ENCODE measurements around the gene EPN3. TPM values are rescaled to one million over a fixed set of nuclear protein-coding genes. Genes with fewer than 3 reads are reported as not detected.
A peak's percentile ranks its signal among the peaks of the same experiment; 100 is the strongest.

EPN3 gene
- polyA plus RNA-seq, 1 donor (not counting 4 experiments of a cell fraction or from before 2014, with no cell fraction given), result 66.7 TPM

DNA sequence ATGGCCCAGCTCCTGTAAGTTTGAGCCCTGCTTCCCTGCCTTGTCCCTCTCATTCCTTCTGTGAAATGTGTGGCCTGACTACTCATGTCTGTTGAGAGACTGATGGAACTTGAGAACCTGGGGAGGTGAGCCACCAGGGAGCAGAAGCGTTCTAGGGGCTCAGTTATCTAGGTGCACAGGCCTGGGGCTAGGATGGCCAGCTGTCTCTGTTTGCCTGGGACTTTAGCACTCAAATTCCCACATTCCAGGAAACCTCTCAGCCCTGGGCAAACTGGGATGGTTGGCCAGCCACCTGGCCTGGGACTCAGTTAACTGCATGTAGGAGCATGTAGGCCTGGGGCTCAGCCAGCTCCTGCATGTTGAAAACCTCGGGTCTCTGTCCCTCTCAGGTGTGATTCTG is 9.3 kb upstream of the EPN3 start:
- Histone ChIP-seq H4K20me1 (ENCODE audit: control insufficient read depth, extremely low read depth, insufficient read depth, low read length) (no peaks in the 10 kb centered on the region), H3K27ac (ENCODE audit: control insufficient read depth, insufficient read depth, low read length) (peak overlapping the region; percentile 29), H3K79me2 (ENCODE audit: control insufficient read depth, insufficient read depth, low read length) (no peaks in the 10 kb centered on the region), H3K9me3 (ENCODE audit: control insufficient read depth, low read depth, low read length) (no peaks in the 10 kb centered on the region), H3K9me1 (ENCODE audit: control insufficient read depth, extremely low read depth, insufficient read depth, low read length) (no peaks in the 10 kb centered on the region), H3K4me3 (ENCODE audit: control insufficient read depth in 2 of 3, extremely low read depth in 1 of 3, insufficient read depth in 2 of 3, low read depth in 1 of 3, low read length in 3 of 3) (peak overlapping the region in 1 of 3 experiments; percentile 9), H3K36me3 (ENCODE audit: control insufficient read depth in 2 of 2, extremely low read depth in 1 of 2, insufficient read depth in 2 of 2, low read length in 2 of 2) (no peaks in the 10 kb centered on the region), H2AFZ (ENCODE audit: control insufficient read depth, low read length) (no peak overlapping the region), H3K9ac (ENCODE audit: control insufficient read depth, extremely low read depth, insufficient read depth, low read length) (peak overlapping the region; percentile 25), H3K4me2 (ENCODE audit: control insufficient read depth, extremely low read depth, insufficient read depth, low read depth, low read length) (peak overlapping the region; percentile 49), H3K27me3 (ENCODE audit: control insufficient read depth, extremely low read depth, insufficient read depth, low read length) (no peaks in the 10 kb centered on the region), H3K4me1 (ENCODE audit: control insufficient read depth, extremely low read depth, insufficient read depth, low read length) (peaks cover 55% of the 10 kb centered on the region)
- peak; percentile 98 for FAIRE-seq
- peak; percentile 83 for DNase-seq (ENCODE audit: low read depth, low spot score)
- no peak for TF ChIP-seq EZH2 (IDR thresholded peaks at IDR 0.05; ENCODE audit: low read length)
- peak in 2 of 3 experiments; percentile 16 to 53 for TF ChIP-seq CTCF (optimal IDR thresholded peaks at IDR 0.05 in 1 of 3, IDR thresholded peaks at IDR 0.05 in 1 of 3, conservative IDR thresholded peaks at IDR 0.05 in 1 of 3; ENCODE audit: extremely low read depth in 1 of 3, insufficient read depth in 2 of 3, low read length in 3 of 3)
- dilution Hi-C loops (cut with MboI; ENCODE audit: extremely low pct_ligation_motif_present, low sequenced_read_pairs), result no loop called here

GRCh38 chr17:50524838-50525237 is 7.7 kb upstream of the EPN3 start:
- Histone ChIP-seq H3K9ac (ENCODE audit: control insufficient read depth, extremely low read depth, insufficient read depth, low read length) (no peak overlapping the region), H3K27ac (ENCODE audit: control insufficient read depth, insufficient read depth, low read length) (no peak overlapping the region), H4K20me1 (ENCODE audit: control insufficient read depth, extremely low read depth, insufficient read depth, low read length) (no peaks in the 10 kb centered on the region), H3K36me3 (ENCODE audit: control insufficient read depth in 2 of 2, extremely low read depth in 1 of 2, insufficient read depth in 2 of 2, low read length in 2 of 2) (no peaks in the 10 kb centered on the region), H3K4me3 (ENCODE audit: control insufficient read depth in 2 of 3, extremely low read depth in 1 of 3, insufficient read depth in 2 of 3, low read depth in 1 of 3, low read length in 3 of 3) (no peak overlapping the region), H3K9me3 (ENCODE audit: control insufficient read depth, low read depth, low read length) (no peaks in the 10 kb centered on the region), H3K4me1 (ENCODE audit: control insufficient read depth, extremely low read depth, insufficient read depth, low read length) (peaks cover 39% of the 10 kb centered on the region), H2AFZ (ENCODE audit: control insufficient read depth, low read length) (no peak overlapping the region), H3K9me1 (ENCODE audit: control insufficient read depth, extremely low read depth, insufficient read depth, low read length) (no peaks in the 10 kb centered on the region), H3K79me2 (ENCODE audit: control insufficient read depth, insufficient read depth, low read length) (no peaks in the 10 kb centered on the region), H3K4me2 (ENCODE audit: control insufficient read depth, extremely low read depth, insufficient read depth, low read depth, low read length) (no peak overlapping the region), H3K27me3 (ENCODE audit: control insufficient read depth, extremely low read depth, insufficient read depth, low read length) (no peaks in the 10 kb centered on the region)
- FAIRE-seq, result no peak
- dilution Hi-C loops (cut with MboI; ENCODE audit: extremely low pct_ligation_motif_present, low sequenced_read_pairs), result no loop called here
- TF ChIP-seq EZH2 (IDR thresholded peaks at IDR 0.05; ENCODE audit: low read length), result no peak
- TF ChIP-seq CTCF (optimal IDR thresholded peaks at IDR 0.05 in 1 of 3, IDR thresholded peaks at IDR 0.05 in 1 of 3, conservative IDR thresholded peaks at IDR 0.05 in 1 of 3; ENCODE audit: extremely low read depth in 1 of 3, insufficient read depth in 2 of 3, low read length in 3 of 3), result no peak
- no peak for DNase-seq (ENCODE audit: low read depth, low spot score)

Measured in keratinocyte (primary cell).